NB4 (cell line): Measurements from ENCODE around the gene PCDH12.

Experiments
- MYC ChIP-seq: IDR thresholded peaks from 2 replicates; pipeline ENCODE4 v1.6.1; 2011; ENCODE audit warnings: low read depth, low read length
- POLR2A ChIP-seq: IDR thresholded peaks from 2 replicates; pipeline ENCODE4 v1.6.1; 2011; ENCODE audit warnings: mild to moderate bottlenecking; ENCODE audit not compliant: insufficient read length; ENCODE audit errors: extremely low read depth
- TF ChIP-seq, protein P1 (sequence below): IDR thresholded peaks from one replicate; pipeline ENCODE4 v1.5.1; 2012; ENCODE audit warnings: low read depth, low read length
- TF ChIP-seq, protein P2 (sequence below): IDR thresholded peaks from 2 replicates; pipeline ENCODE4 v1.6.1; 2011; ENCODE audit warnings: low read depth, low read length

- TF ChIP-seq, protein P1, sequence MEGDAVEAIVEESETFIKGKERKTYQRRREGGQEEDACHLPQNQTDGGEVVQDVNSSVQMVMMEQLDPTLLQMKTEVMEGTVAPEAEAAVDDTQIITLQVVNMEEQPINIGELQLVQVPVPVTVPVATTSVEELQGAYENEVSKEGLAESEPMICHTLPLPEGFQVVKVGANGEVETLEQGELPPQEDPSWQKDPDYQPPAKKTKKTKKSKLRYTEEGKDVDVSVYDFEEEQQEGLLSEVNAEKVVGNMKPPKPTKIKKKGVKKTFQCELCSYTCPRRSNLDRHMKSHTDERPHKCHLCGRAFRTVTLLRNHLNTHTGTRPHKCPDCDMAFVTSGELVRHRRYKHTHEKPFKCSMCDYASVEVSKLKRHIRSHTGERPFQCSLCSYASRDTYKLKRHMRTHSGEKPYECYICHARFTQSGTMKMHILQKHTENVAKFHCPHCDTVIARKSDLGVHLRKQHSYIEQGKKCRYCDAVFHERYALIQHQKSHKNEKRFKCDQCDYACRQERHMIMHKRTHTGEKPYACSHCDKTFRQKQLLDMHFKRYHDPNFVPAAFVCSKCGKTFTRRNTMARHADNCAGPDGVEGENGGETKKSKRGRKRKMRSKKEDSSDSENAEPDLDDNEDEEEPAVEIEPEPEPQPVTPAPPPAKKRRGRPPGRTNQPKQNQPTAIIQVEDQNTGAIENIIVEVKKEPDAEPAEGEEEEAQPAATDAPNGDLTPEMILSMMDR = no peak
- no peak for TF ChIP-seq MYC
- TF ChIP-seq POLR2A = no peak
- TF ChIP-seq, protein P2, sequence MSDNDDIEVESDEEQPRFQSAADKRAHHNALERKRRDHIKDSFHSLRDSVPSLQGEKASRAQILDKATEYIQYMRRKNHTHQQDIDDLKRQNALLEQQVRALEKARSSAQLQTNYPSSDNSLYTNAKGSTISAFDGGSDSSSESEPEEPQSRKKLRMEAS = no peak
These were observed 37.7 kb upstream of the PCDH12 start for GRCh38 chr5:141995656-141996055.
